ENCODE results near the gene MELK. TPM values are rescaled to one million over a fixed set of nuclear protein-coding genes. Genes with fewer than 3 reads are reported as not detected.

Gene MELK
- total and polyA plus RNA-seq, 2 donors (not counting 3 experiments of a cell fraction or from before 2014, with no cell fraction given) = 19.1 to 52.1 TPM

DNA sequence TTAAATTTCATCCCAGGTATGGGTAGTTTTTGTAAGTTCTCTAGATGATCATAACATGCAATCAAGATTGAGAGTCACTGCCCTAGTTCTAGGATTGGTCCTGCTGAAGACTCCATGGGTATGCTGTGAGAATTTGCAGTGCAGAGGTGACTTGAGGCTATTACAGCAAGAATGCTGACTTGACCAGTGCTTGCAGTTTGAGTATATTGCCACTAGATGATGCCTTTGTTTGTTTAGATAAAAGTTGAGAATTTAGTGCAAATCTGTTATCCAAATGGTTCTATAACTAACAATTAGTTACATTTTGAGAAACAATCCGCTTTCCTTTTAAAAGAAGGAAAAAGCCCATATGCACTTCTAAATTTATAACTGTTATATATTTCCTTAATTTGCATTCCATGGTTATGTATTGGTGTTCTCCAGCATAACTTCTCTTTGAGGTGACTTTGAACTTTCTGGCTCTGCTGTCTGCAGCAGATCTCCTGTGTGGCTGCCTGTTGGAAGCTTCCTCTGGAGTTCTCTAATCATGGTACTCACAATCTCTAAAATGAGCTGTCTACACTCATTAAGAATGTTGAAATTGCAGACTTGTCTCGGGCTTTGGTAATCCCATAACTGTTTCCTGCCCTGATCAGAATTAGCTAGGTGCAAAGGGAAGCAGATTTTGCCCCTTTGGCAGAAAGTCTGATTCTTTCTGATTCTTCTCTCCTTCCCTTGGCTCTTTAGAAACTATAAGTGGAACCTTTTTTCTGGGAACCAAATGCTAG, 24.9 kb downstream of the MELK start:
- dilution Hi-C loops (cut with MboI; ENCODE audit: extremely low pct_ligation_motif_present, low sequenced_read_pairs) = no loop called here
- ChIA-PET CTCF (interaction anchor here (0.6 to 4.4 kb wide), 12 partner anchors 8 to 191 kb away, joined by 3 to 52 read pairs (median 4); no protein-coding TSS in a partner anchor), POLR2A (no interaction called here)
- no peaks in the 10 kb centered on the region for H4K20me1 ChIP-seq (replicated peaks; ENCODE audit: control insufficient read depth, extremely low read depth, insufficient read depth, low read length)
- BruUV-seq (replicated peaks) = no TSS peak
- TF ChIP-seq, protein P1, sequence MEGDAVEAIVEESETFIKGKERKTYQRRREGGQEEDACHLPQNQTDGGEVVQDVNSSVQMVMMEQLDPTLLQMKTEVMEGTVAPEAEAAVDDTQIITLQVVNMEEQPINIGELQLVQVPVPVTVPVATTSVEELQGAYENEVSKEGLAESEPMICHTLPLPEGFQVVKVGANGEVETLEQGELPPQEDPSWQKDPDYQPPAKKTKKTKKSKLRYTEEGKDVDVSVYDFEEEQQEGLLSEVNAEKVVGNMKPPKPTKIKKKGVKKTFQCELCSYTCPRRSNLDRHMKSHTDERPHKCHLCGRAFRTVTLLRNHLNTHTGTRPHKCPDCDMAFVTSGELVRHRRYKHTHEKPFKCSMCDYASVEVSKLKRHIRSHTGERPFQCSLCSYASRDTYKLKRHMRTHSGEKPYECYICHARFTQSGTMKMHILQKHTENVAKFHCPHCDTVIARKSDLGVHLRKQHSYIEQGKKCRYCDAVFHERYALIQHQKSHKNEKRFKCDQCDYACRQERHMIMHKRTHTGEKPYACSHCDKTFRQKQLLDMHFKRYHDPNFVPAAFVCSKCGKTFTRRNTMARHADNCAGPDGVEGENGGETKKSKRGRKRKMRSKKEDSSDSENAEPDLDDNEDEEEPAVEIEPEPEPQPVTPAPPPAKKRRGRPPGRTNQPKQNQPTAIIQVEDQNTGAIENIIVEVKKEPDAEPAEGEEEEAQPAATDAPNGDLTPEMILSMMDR (IDR thresholded peaks at IDR 0.05; ENCODE audit: extremely low read depth in 1 of 2, insufficient read depth in 1 of 2, low read depth in 1 of 2, low read length in 2 of 2) = peak; percentile 38 to 60
- TF ChIP-seq EZH2 (IDR thresholded peaks at IDR 0.05; ENCODE audit: borderline replicate concordance, low read depth, low read length, severe bottlenecking) (no peak), JUN (IDR thresholded peaks at IDR 0.05; ENCODE audit: borderline replicate concordance, insufficient read depth, insufficient read length, low read depth) (no peak)
- H3K9ac ChIP-seq (replicated peaks; ENCODE audit: extremely low read depth, insufficient read depth, low read length) = no peak overlapping the region
- intact Hi-C loops (cut with micrococcal nuclease) = loop anchor here (1.0 kb wide), 1 partner anchor 132 kb away; no protein-coding TSS in a partner anchor
- no peak overlapping the region for H3K27ac ChIP-seq (ENCODE audit: insufficient read depth, low read depth, low read length)
- no peaks in the 10 kb centered on the region for H3K27me3 ChIP-seq (ENCODE audit: control insufficient read depth in 2 of 2, insufficient read depth in 2 of 2, low read length in 2 of 2)
- H3K4me1 ChIP-seq (ENCODE audit: control insufficient read depth, extremely low read depth, insufficient read depth, low read length) = no peaks in the 10 kb centered on the region
- peaks cover 16% of the 10 kb centered on the region for H3K79me2 ChIP-seq (ENCODE audit: control insufficient read depth, insufficient read depth, low read length)
- peak; percentile 55 for DNase-seq (ENCODE audit: low read depth, low spot score)
- H3K9me1 ChIP-seq (replicated peaks; ENCODE audit: control insufficient read depth, extremely low read depth, insufficient read depth, low read length) = no peaks in the 10 kb centered on the region
- H3K9me3 ChIP-seq (replicated peaks; ENCODE audit: control insufficient read depth, insufficient read depth, low read length) = no peaks in the 10 kb centered on the region
- H3K36me3 ChIP-seq (ENCODE audit: control insufficient read depth in 2 of 2, extremely low read depth in 1 of 2, insufficient read depth in 2 of 2, low read length in 2 of 2) = peaks cover 0 to 18% of the 10 kb centered on the region in 2 experiments
- no peak overlapping the region for H2AFZ ChIP-seq (ENCODE audit: low read depth, low read length)
- peak; percentile 64 for FAIRE-seq
- H3K4me3 ChIP-seq (replicated peaks in 1 of 3; ENCODE audit: insufficient read depth in 1 of 3, low read depth in 1 of 3, low read length in 3 of 3) = no peak overlapping the region
- H3K4me2 ChIP-seq (ENCODE audit: insufficient read depth, low read length) = no peak overlapping the region

DNA sequence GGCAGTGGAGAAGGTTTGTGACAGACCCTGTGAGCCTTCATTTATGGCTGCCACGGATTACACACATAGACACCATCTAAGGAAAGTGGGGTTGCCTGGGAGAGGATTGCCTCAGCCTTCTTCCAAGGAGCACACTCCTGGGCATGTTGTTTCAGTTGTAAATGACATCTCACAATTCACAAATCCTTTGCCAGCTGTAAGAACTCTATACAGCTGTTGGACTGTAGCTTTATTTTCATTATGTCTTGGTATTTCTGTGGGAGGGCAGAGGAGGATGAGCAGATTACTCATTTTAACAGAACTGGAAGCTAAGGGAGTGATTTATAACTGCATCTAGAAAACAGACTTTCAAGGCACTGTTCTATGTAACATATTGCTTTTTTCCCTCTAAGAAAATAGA, 25.6 kb downstream of the MELK start:
- peaks cover 15% of the 10 kb centered on the region for H3K79me2 ChIP-seq (ENCODE audit: control insufficient read depth, insufficient read depth, low read length)
- no peak overlapping the region for H3K27ac ChIP-seq (ENCODE audit: insufficient read depth, low read depth, low read length)
- no peak overlapping the region for H3K4me3 ChIP-seq (replicated peaks in 1 of 3; ENCODE audit: insufficient read depth in 1 of 3, low read depth in 1 of 3, low read length in 3 of 3)
- no TSS peak for BruUV-seq (replicated peaks)
- H3K36me3 ChIP-seq (ENCODE audit: control insufficient read depth in 2 of 2, extremely low read depth in 1 of 2, insufficient read depth in 2 of 2, low read length in 2 of 2) = peaks cover 0 to 18% of the 10 kb centered on the region in 2 experiments
- DNase-seq (ENCODE audit: low read depth, low spot score) (no peak), FAIRE-seq (no peak)
- no peaks in the 10 kb centered on the region for H3K27me3 ChIP-seq (ENCODE audit: control insufficient read depth in 2 of 2, insufficient read depth in 2 of 2, low read length in 2 of 2)
- H2AFZ ChIP-seq (ENCODE audit: low read depth, low read length) = no peak overlapping the region
- H3K4me2 ChIP-seq (ENCODE audit: insufficient read depth, low read length) = no peak overlapping the region
- POLR2A ChIA-PET = no interaction called here
- intact Hi-C loops (cut with micrococcal nuclease) (no loop called here), dilution Hi-C loops (cut with MboI; ENCODE audit: extremely low pct_ligation_motif_present, low sequenced_read_pairs) (no loop called here)
- H4K20me1 ChIP-seq (replicated peaks; ENCODE audit: control insufficient read depth, extremely low read depth, insufficient read depth, low read length) = no peaks in the 10 kb centered on the region
- TF ChIP-seq FOS (IDR thresholded peaks at IDR 0.05; ENCODE audit: borderline replicate concordance, insufficient read depth, low read length) = no peak
- TF ChIP-seq, protein P1 (IDR thresholded peaks at IDR 0.05; ENCODE audit: extremely low read depth in 1 of 2, insufficient read depth in 1 of 2, low read depth in 1 of 2, low read length in 2 of 2) = no peak
- no peak for TF ChIP-seq EZH2 (IDR thresholded peaks at IDR 0.05; ENCODE audit: borderline replicate concordance, low read depth, low read length, severe bottlenecking)
- no peak for TF ChIP-seq GATA2 (IDR thresholded peaks at IDR 0.05; ENCODE audit: insufficient read depth, insufficient read length, low read depth, low read length)
- TF ChIP-seq JUN (IDR thresholded peaks at IDR 0.05; ENCODE audit: borderline replicate concordance, insufficient read depth, insufficient read length, low read depth) = no peak
- no peak for TF ChIP-seq POLR2AphosphoS5 (IDR thresholded peaks at IDR 0.05; ENCODE audit: insufficient read depth, low read depth, low read length)
- no peak for TF ChIP-seq MYC (IDR thresholded peaks at IDR 0.05; ENCODE audit: low read depth, low read length)
- TF ChIP-seq, protein P2, sequence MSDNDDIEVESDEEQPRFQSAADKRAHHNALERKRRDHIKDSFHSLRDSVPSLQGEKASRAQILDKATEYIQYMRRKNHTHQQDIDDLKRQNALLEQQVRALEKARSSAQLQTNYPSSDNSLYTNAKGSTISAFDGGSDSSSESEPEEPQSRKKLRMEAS (IDR thresholded peaks at IDR 0.05; ENCODE audit: insufficient read depth, insufficient read length) = no peak
- no peak for TF ChIP-seq POLR2A (IDR thresholded peaks at IDR 0.05; ENCODE audit: low read depth, low read length)
- CTCF ChIA-PET = interaction anchor here (0.6 to 4.4 kb wide), 8 partner anchors 9 to 191 kb away, joined by 3 to 52 read pairs (median 6); no protein-coding TSS in a partner anchor
- no peaks in the 10 kb centered on the region for H3K4me1 ChIP-seq (ENCODE audit: control insufficient read depth, extremely low read depth, insufficient read depth, low read length)
- no peak overlapping the region for H3K9ac ChIP-seq (replicated peaks; ENCODE audit: extremely low read depth, insufficient read depth, low read length)
- no peaks in the 10 kb centered on the region for H3K9me1 ChIP-seq (replicated peaks; ENCODE audit: control insufficient read depth, extremely low read depth, insufficient read depth, low read length)
- H3K9me3 ChIP-seq (replicated peaks; ENCODE audit: control insufficient read depth, insufficient read depth, low read length) = no peaks in the 10 kb centered on the region

Data from endothelial cell of umbilical vein (primary cell).